HEK293T (cell line): ENCODE measurements around the gene ZDHHC19.

Source experiments
- CTCF ChIA-PET: fragments of 350-600 bp; formaldehyde crosslinking; extraction: SDS; loops from one replicate; lab custom pipeline; 2021; ENCODE audit warnings: antibody characterized with exemption, inconsistent platforms; lab: Yijun Ruan, JAX
- POLR2A ChIA-PET: fragments of 350-600 bp; formaldehyde crosslinking; extraction: SDS; loops from one replicate; lab custom pipeline; 2020; ENCODE audit warnings: antibody characterized with exemption, inconsistent platforms; lab: Yijun Ruan, JAX
- DNase-seq: peaks from one replicate; pipeline ENCODE4 v3.0.0; 2012; ENCODE audit warnings: mixed read lengths; ENCODE audit errors: extremely low spot score
- ARNT ChIP-seq: fragments of 450-650 bp; IDR thresholded peaks from 2 replicates; pipeline ENCODE4 v1.6.1; 2017; ENCODE audit warnings: mild to moderate bottlenecking
- BHLHE40 ChIP-seq: fragments of 450-650 bp; IDR thresholded peaks from 2 replicates; pipeline ENCODE4 v1.6.1; 2016; ENCODE audit warnings: mild to moderate bottlenecking, moderate library complexity, borderline replicate concordance
- CTBP1 ChIP-seq: fragments of 450-650 bp; IDR thresholded peaks from 2 replicates; pipeline ENCODE4 v1.6.1; 2016; ENCODE audit warnings: borderline replicate concordance
- ELF4 ChIP-seq: fragments of 450-650 bp; IDR thresholded peaks from 2 replicates; pipeline ENCODE4 v1.6.1; 2017; ENCODE audit warnings: antibody characterized with exemption
- FOXA1 ChIP-seq: fragments of 450-650 bp; IDR thresholded peaks from 2 replicates; pipeline ENCODE4 v1.6.1; 2016; ENCODE audit warnings: mild to moderate bottlenecking
- FOXK2 ChIP-seq: fragments of 450-650 bp; IDR thresholded peaks from 2 replicates; pipeline ENCODE4 v1.6.1; 2016; ENCODE audit warnings: mild to moderate bottlenecking
- FOXM1 ChIP-seq: fragments of 450-650 bp; IDR thresholded peaks from 2 replicates; pipeline ENCODE4 v1.6.1; 2017; ENCODE audit warnings: mild to moderate bottlenecking, borderline replicate concordance
- HDGF ChIP-seq: fragments of 450-650 bp; IDR thresholded peaks from 2 replicates; pipeline ENCODE4 v1.6.1; 2017; ENCODE audit warnings: antibody characterized with exemption, borderline replicate concordance
- L3MBTL2 ChIP-seq: fragments of 450-650 bp; conservative IDR thresholded peaks from 2 replicates; pipeline ENCODE4 v1.6.1; 2016; ENCODE audit warnings: mild to moderate bottlenecking
- LEF1 ChIP-seq: fragments of 450-650 bp; IDR thresholded peaks from 2 replicates; pipeline ENCODE4 v1.6.1; 2017; ENCODE audit warnings: mild to moderate bottlenecking, borderline replicate concordance
- NFRKB ChIP-seq: fragments of 450-650 bp; IDR thresholded peaks from 2 replicates; pipeline ENCODE4 v1.6.1; 2016; ENCODE audit warnings: mild to moderate bottlenecking, moderate library complexity
- SP1 ChIP-seq: fragments of 450-650 bp; IDR thresholded peaks from 2 replicates; pipeline ENCODE4 v1.6.1; 2017
- SUZ12 ChIP-seq: fragments of 450-650 bp; IDR thresholded peaks from 2 replicates; pipeline ENCODE4 v1.6.1; 2016; ENCODE audit warnings: mild to moderate bottlenecking
- TARDBP ChIP-seq: fragments of 450-650 bp; IDR thresholded peaks from 2 replicates; pipeline ENCODE4 v1.6.1; 2016
- ZNF384 ChIP-seq: fragments of 450-650 bp; IDR thresholded peaks from 2 replicates; pipeline ENCODE4 v1.6.1; 2016
- TF ChIP-seq, protein P1 (sequence below): fragments of 450-650 bp; IDR thresholded peaks from 2 replicates; pipeline ENCODE4 v1.6.1; 2016

Gene ZDHHC19

DNA sequence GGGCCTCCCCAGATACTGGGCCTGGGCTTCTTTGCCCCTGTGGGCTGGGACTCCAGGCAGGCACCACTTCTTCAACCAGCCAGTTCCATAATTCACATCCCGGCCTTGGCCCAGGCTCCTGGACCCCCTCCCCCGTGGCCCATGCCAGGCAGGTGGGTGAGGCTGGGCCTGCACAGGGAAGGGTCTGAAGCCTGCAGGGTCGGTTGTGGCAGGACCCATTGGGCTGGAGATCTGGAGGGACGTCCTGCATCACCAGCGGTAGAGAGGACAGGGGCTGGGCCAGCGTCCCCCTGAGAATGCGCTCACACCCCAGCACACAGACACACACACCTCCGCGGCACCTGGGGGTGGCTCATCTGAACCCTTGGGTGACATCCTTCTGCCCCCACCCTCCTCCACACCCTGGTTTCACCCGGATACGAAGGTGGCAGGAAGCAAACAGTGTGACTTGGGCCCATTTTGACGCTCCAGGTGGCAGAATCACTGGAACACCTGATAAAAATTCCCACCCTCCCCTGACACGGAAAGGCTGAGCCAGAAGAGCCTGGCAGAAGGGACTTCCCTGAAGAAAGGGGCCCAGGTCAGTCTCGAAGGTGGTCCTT is 15.4 kb downstream of the ZDHHC19 start:
- ChIA-PET POLR2A (no interaction called here), CTCF (interaction anchor here (0.7 to 1.6 kb wide), 2 partner anchors 122 kb away, joined by 5 read pairs; no protein-coding TSS in a partner anchor)
- DNase-seq = no peak
- no peak for TF ChIP-seq ARNT
- TF ChIP-seq L3MBTL2 = no peak
- TF ChIP-seq CTBP1 = no peak
- TF ChIP-seq, protein P1, sequence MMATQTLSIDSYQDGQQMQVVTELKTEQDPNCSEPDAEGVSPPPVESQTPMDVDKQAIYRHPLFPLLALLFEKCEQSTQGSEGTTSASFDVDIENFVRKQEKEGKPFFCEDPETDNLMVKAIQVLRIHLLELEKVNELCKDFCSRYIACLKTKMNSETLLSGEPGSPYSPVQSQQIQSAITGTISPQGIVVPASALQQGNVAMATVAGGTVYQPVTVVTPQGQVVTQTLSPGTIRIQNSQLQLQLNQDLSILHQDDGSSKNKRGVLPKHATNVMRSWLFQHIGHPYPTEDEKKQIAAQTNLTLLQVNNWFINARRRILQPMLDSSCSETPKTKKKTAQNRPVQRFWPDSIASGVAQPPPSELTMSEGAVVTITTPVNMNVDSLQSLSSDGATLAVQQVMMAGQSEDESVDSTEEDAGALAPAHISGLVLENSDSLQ = no peak
- TF ChIP-seq NFRKB = no peak
- TF ChIP-seq FOXK2 = no peak
- TF ChIP-seq BHLHE40 = no peak
- TF ChIP-seq HDGF = no peak
- TF ChIP-seq SP1 = no peak
- no peak for TF ChIP-seq SUZ12
- TF ChIP-seq TARDBP = no peak
- no peak for TF ChIP-seq FOXA1
- TF ChIP-seq LEF1 = no peak
- no peak for TF ChIP-seq ELF4
- no peak for TF ChIP-seq ZNF384
- TF ChIP-seq FOXM1 = no peak

DNA sequence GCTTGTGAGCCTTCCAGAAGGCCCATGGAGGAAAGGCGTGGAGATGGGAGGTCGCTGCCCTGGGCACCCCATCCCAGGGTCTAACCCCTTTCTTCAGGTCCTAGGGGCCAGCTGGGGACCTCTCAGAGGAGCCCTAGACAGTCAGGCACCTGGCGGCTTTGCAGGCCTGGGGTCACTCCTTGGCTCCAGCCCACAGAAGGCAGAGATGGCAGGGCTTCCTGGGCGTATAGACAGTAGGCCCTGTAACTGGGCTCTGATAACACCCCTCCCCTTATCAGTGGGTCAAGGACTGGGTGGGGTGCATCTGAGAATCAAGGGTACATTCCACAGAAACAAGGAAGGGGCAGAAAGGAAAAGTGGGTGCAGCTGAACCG is 16.7 kb downstream of the ZDHHC19 start:
- no peak for DNase-seq
- TF ChIP-seq ELF4 (no peak), FOXA1 (no peak), FOXM1 (no peak)
- CTCF ChIA-PET = interaction anchor here (0.5 to 1.6 kb wide), 3 partner anchors 19 to 168 kb away, joined by 3 to 5 read pairs (median 3); no protein-coding TSS in a partner anchor
- POLR2A ChIA-PET = no interaction called here

DNA sequence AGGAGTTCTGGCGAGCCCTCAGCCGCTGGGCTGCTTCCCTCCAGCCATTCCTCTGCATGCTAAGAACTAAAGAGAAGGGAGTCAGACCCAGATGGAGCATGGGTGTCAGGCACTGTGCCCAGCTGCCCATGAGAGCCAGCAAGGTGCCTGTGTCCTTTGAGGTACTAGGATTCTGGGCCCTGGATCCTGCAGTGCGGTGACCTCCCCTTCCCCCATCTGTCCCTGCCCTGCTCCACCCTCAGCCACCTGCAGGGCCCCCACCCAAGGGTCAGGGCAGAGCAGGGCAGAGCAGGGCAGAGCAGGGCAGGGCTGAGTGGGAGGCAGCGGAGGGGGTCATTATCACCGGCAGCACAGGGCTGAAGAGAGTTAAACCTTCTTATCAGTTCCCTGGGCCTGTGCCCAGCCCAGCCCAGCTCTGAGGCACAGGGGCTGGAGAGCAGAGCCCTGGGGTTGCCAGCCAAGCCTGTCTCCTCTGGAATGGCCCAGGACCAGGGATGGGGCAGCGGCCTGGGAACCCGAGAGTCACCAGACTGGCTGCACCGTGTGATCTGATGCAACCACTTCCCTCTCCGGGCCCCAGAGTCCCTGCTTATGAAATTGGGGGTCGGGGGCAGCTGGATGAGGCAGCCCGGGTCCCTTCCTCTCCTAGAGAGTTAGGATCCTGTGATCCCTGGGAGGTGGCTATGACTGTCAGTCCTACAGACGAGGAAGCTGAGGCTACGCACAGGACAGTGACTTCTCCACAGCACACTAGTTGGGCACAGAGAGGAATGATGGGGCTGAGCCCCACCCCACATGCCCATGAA is 17.3 kb downstream of the ZDHHC19 start:
- CTCF ChIA-PET = interaction anchor here (0.5 to 1.6 kb wide), 3 partner anchors 18 to 167 kb away, joined by 3 to 5 read pairs (median 3); no protein-coding TSS in a partner anchor
- POLR2A ChIA-PET = no interaction called here
- TF ChIP-seq LEF1 = no peak
- no peak for TF ChIP-seq TARDBP
- no peak for TF ChIP-seq HDGF
- TF ChIP-seq, protein P1 = no peak
- no peak for DNase-seq

DNA sequence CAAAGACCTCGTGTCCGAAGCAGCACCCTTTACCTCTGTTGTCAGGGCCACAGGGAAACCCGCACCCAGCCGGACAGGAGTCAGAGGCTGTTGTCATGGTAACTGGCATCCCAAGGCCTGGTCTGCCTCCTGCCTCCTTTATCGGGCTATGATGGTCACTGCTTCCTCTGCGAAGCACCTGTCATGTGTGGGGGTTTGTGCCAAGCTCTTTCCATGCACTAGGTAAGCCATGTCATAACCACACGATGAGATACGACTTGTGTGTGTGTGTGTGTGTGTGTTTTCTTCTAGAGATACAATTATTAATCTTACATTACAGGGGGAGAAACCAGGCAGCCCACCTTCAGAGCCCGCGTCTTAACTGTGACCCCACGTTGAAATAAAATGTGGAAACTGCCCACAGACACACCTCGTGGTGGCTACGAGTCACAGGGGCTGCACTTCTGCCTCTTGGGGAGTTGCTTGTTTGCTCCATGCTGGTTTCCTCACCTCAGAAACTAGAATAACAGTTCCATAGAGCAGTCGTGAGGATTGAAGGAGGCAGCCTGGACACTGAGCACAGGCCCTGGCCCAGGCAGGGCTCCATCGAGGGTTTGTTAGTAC is 18.0 kb downstream of the ZDHHC19 start:
- TF ChIP-seq ZNF384 (no peak), BHLHE40 (no peak), SP1 (no peak)
- DNase-seq = no peak
- ChIA-PET CTCF (no interaction called here), POLR2A (no interaction called here)

DNA sequence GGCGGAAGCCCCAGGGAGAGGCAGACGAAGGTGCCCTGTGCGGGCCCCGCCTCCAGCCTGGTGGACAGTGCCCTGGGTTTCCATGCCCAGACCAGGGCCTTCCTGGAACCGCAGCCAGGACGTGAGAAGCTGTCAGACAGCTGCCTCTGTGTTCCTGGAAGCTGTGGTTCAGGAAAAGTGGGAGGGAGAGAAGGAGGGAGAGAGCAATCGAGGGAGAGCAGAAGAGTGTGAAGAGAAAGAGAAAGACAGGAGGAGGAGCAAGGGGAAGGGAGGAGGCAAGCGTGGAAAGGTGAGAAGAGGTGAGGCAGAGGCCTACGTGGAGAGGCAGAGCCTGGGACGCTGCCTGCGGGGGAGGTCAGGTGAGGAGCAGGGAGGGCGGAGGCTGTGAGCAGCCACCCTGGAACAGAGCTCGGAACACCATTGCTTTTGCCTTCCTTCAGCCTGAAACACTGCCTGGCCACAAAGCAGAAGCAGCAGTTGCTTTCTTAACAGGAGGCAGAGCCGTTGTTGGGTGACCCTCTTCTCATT is 18.6 kb downstream of the ZDHHC19 start:
- POLR2A ChIA-PET = no interaction called here

DNA sequence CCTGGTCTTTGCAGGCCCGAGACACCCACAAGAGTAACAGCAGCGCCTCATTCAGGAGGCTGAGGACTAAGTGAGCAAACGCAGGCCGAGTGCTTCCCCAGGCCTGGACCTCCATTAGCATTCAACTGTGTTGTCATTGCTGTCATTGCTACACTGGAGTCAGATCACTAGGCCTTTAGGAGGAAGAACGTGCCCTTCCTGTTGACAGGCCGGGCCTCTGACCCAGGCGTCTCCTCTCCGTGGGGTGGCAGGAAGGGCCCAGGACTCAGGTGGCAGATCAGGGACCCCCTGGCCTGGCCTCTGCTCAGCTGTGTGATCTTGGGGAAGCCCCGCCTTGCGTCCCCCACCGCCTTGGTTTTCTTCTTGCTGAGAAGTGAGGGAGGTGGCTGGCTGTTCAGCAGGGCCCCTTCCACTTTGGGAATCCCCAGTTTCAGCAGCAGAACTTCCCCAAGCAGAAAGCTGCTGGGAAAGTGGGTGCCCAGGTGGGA is 19.1 kb downstream of the ZDHHC19 start:
- TF ChIP-seq ZNF384 = no peak
- no peak for TF ChIP-seq FOXK2
- TF ChIP-seq CTBP1 = no peak

More for the DNA sequence above, 18.6 kb downstream of the ZDHHC19 start:
- no peak for TF ChIP-seq TARDBP
- TF ChIP-seq ARNT = no peak
- CTCF ChIA-PET = interaction anchor here (0.5 kb wide), 1 partner anchor 94 kb away, joined by 9 read pairs; no protein-coding TSS in a partner anchor
- DNase-seq = no peak

More for the DNA sequence above, 19.1 kb downstream of the ZDHHC19 start:
- POLR2A ChIA-PET = no interaction called here
- DNase-seq = no peak
- CTCF ChIA-PET = interaction anchor here (0.5 kb wide), 1 partner anchor 94 kb away, joined by 9 read pairs; no protein-coding TSS in a partner anchor
